Activated naive CD8-positive, alpha-beta T cell treated with anti-CD3 and anti-CD28 coated beads, Interleukin-2, amount 10 ng/mL, durations not matched to agents 7 days and 5 days (primary cell): ENCODE measurements around the gene AHCYL1. TPM values are rescaled to one million over a fixed set of nuclear protein-coding genes. Genes with fewer than 3 reads are reported as not detected.
"Not testable (repeated sequence)": the region's sequence is repeated elsewhere in the genome, so short reads cannot be mapped to it uniquely, and the experiment has no call there.

ENCODE experiments used
- ATAC-seq: fragments of 150-1000 bp; cut with Tn5 transposase; one replicate; pipeline ENCODE4 v1.10.0; 2021; ENCODE audit warnings: low read depth, moderate library complexity
- POLR2A ChIA-PET: fragments of 350-600 bp; sonication (Branson Sonifier 250); formaldehyde crosslinking; loops from one replicate; lab custom pipeline; 2021; ENCODE audit warnings: antibody characterized with exemption; lab: Charles Lee
- DNase-seq: peaks from one replicate; pipeline ENCODE4 v3.0.0; 2021
- H3K27ac Mint-ChIP-seq: one replicate; pipeline ENCODE4 v1.8.0; 2022; ENCODE audit warnings: mild to moderate bottlenecking, mixed read lengths
- H3K27me3 Mint-ChIP-seq: one replicate; pipeline ENCODE4 v1.8.0; 2022; ENCODE audit warnings: mild to moderate bottlenecking, moderate library complexity, mixed read lengths
- H3K36me3 Mint-ChIP-seq: one replicate; pipeline ENCODE4 v1.8.0; 2021; ENCODE audit warnings: mild to moderate bottlenecking, mixed read lengths
- H3K4me1 Mint-ChIP-seq: one replicate; pipeline ENCODE4 v1.8.0; 2021; ENCODE audit warnings: mixed read lengths
- H3K4me3 Mint-ChIP-seq: one replicate; pipeline ENCODE4 v1.8.0; 2022; ENCODE audit warnings: mild to moderate bottlenecking, moderate library complexity, mixed read lengths
- H3K9me3 Mint-ChIP-seq: one replicate; pipeline ENCODE4 v1.8.0; 2021; ENCODE audit warnings: mixed read lengths
- total RNA-seq, 2 experiments: library from RNA; stranded (reverse); gene quantifications; one replicate each; pipeline ENCODE4 v1.2.3, GENCODE V29; 2021

The AHCYL1 gene
- total RNA-seq, 2 experiments from 2014 or later = 53.6 to 55.4 TPM

- no peak overlapping the region for H3K27ac Mint-ChIP-seq
- H3K27me3 Mint-ChIP-seq = no peaks in the 10 kb centered on the region
Measured at GRCh38 chr1:110012100-110012780, 27.7 kb downstream of the AHCYL1 start.

GRCh38 chr1:110017792-110018191, 33.2 kb downstream of the AHCYL1 start:
- ATAC-seq = no peak
- H3K4me1 Mint-ChIP-seq = no peaks in the 10 kb centered on the region
- DNase-seq = no peak
- H3K27ac Mint-ChIP-seq = no peak overlapping the region
- H3K9me3 Mint-ChIP-seq = no peaks in the 10 kb centered on the region
- no peaks in the 10 kb centered on the region for H3K27me3 Mint-ChIP-seq
- POLR2A ChIA-PET = no interaction called here
- peaks cover 33% of the 10 kb centered on the region for H3K36me3 Mint-ChIP-seq
- no peak overlapping the region for H3K4me3 Mint-ChIP-seq

More at GRCh38 chr1:110012100-110012780, 27.7 kb downstream of the AHCYL1 start:
- no peak overlapping the region for H3K4me3 Mint-ChIP-seq
- peaks cover 29% of the 10 kb centered on the region for H3K36me3 Mint-ChIP-seq
- H3K9me3 Mint-ChIP-seq = no peaks in the 10 kb centered on the region
- DNase-seq (no peak), ATAC-seq (no peak)
- POLR2A ChIA-PET = interaction anchor here (1.2 kb wide), 1 partner anchor 28 kb away, joined by 3 read pairs; no protein-coding TSS in a partner anchor
- H3K4me1 Mint-ChIP-seq = peaks cover 5% of the 10 kb centered on the region

- Mint-ChIP-seq H3K9me3 (no peaks in the 10 kb centered on the region), H3K4me3 (no peak overlapping the region), H3K27ac (no peak overlapping the region), H3K4me1 (no peaks in the 10 kb centered on the region), H3K27me3 (no peaks in the 10 kb centered on the region), H3K36me3 (peaks cover 36% of the 10 kb centered on the region)
- POLR2A ChIA-PET = no interaction called here
- ATAC-seq (no peak), DNase-seq (no peak)
Measured at GRCh38 chr1:110018396-110018795, 33.8 kb downstream of the AHCYL1 start.

- H3K27me3 Mint-ChIP-seq = no peaks in the 10 kb centered on the region
- H3K4me1 Mint-ChIP-seq = no peaks in the 10 kb centered on the region
- H3K27ac Mint-ChIP-seq = no peak overlapping the region
- POLR2A ChIA-PET = no interaction called here
- H3K9me3 Mint-ChIP-seq = no peaks in the 10 kb centered on the region
- H3K4me3 Mint-ChIP-seq = no peak overlapping the region
- ATAC-seq (no peak), DNase-seq (no peak)
- peaks cover 36% of the 10 kb centered on the region for H3K36me3 Mint-ChIP-seq
Measured at GRCh38 chr1:110019770-110020169, 35.2 kb downstream of the AHCYL1 start.

GRCh38 chr1:110021285-110021684, 36.7 kb downstream of the AHCYL1 start:
- POLR2A ChIA-PET = no interaction called here
- peaks cover 35% of the 10 kb centered on the region for H3K36me3 Mint-ChIP-seq
- no peak overlapping the region for H3K4me3 Mint-ChIP-seq
- H3K27ac Mint-ChIP-seq = no peak overlapping the region
- DNase-seq (no peak), ATAC-seq (no peak)
- H3K4me1 Mint-ChIP-seq = no peaks in the 10 kb centered on the region
- no peaks in the 10 kb centered on the region for H3K9me3 Mint-ChIP-seq
- H3K27me3 Mint-ChIP-seq = no peaks in the 10 kb centered on the region

- Mint-ChIP-seq H3K36me3 (peaks cover 23% of the 10 kb centered on the region), H3K27ac (no peak overlapping the region), H3K27me3 (no peaks in the 10 kb centered on the region), H3K4me3 (no peak overlapping the region), H3K9me3 (no peaks in the 10 kb centered on the region), H3K4me1 (no peaks in the 10 kb centered on the region)
- DNase-seq (no peak), ATAC-seq (no peak)
- POLR2A ChIA-PET = no interaction called here
Measured at GRCh38 chr1:110024613-110025012, 40.0 kb downstream of the AHCYL1 start.

- H3K9me3 Mint-ChIP-seq, H3K27me3 Mint-ChIP-seq, H3K36me3 Mint-ChIP-seq, POLR2A ChIA-PET, ATAC-seq: not testable (repeated sequence)
- Mint-ChIP-seq H3K4me3 (peak overlapping the region; percentile 82), H3K4me1 (peaks cover 34% of the 10 kb centered on the region), H3K27ac (peak overlapping the region; percentile 95)
- peak; percentile 47 for DNase-seq
Measured at GRCh38 chr1:110030687-110031086, 46.1 kb downstream of the AHCYL1 start.

- H3K9me3 Mint-ChIP-seq = peaks cover 2% of the 10 kb centered on the region
- H3K36me3 Mint-ChIP-seq = peaks cover 2% of the 10 kb centered on the region
- H3K27me3 Mint-ChIP-seq = no peaks in the 10 kb centered on the region
- no peak overlapping the region for H3K4me3 Mint-ChIP-seq
- peak overlapping the region; percentile 18 for H3K27ac Mint-ChIP-seq
- H3K4me1 Mint-ChIP-seq = peaks cover 39% of the 10 kb centered on the region
- DNase-seq (no peak), ATAC-seq (no peak)
- POLR2A ChIA-PET = no interaction called here
Measured at GRCh38 chr1:110032327-110032726, 47.8 kb downstream of the AHCYL1 start.

GRCh38 chr1:110033421-110033820, 48.9 kb downstream of the AHCYL1 start:
- Mint-ChIP-seq H3K4me1 (peaks cover 39% of the 10 kb centered on the region), H3K36me3 (peaks cover 2% of the 10 kb centered on the region), H3K27ac (peak overlapping the region; percentile 83), H3K27me3 (no peaks in the 10 kb centered on the region), H3K9me3 (peaks cover 2% of the 10 kb centered on the region), H3K4me3 (peak overlapping the region; percentile 14)
- ATAC-seq = no peak
- POLR2A ChIA-PET = no interaction called here
- DNase-seq = no peak

GRCh38 chr1:110034040-110034450, 49.5 kb downstream of the AHCYL1 start:
- ATAC-seq (no peak), DNase-seq (no peak)
- H3K36me3 Mint-ChIP-seq = peaks cover 2% of the 10 kb centered on the region
- H3K4me3 Mint-ChIP-seq = peak overlapping the region; percentile 94
- H3K27me3 Mint-ChIP-seq = no peaks in the 10 kb centered on the region
- peaks cover 2% of the 10 kb centered on the region for H3K9me3 Mint-ChIP-seq
- POLR2A ChIA-PET = interaction anchor here (0.8 to 1.7 kb wide), 10 partner anchors 10 to 609 kb away, joined by 3 to 20 read pairs (median 4); partner anchors contain the start of genes AHCYL1 and RBM15
- peak overlapping the region; percentile 83 for H3K27ac Mint-ChIP-seq
- peaks cover 39% of the 10 kb centered on the region for H3K4me1 Mint-ChIP-seq

GRCh38 chr1:110034451-110035235, 50.1 kb downstream of the AHCYL1 start, which contains the start of gene STRIP1:
Gene STRIP1, plus strand, starts transcription at chr1:110034624. Its CDS starts 14 bp downstream, at chr1:110034638.
- ATAC-seq (peak; percentile 90), DNase-seq (peak; percentile 88)
- H3K36me3 Mint-ChIP-seq = peaks cover 5% of the 10 kb centered on the region
- H3K4me3 Mint-ChIP-seq = peak within 1 kb of the TSS; percentile 94
- peak within 1 kb of the TSS; percentile 83 for H3K27ac Mint-ChIP-seq
- H3K9me3 Mint-ChIP-seq = peaks cover 2% of the 10 kb centered on the region
- POLR2A ChIA-PET = interaction anchor here (0.6 to 1.7 kb wide), 13 partner anchors 10 to 609 kb away, joined by 3 to 20 read pairs (median 4); partner anchors contain the start of genes AHCYL1 and RBM15
- H3K27me3 Mint-ChIP-seq = no peaks in the 10 kb centered on the region
- peaks cover 39% of the 10 kb centered on the region for H3K4me1 Mint-ChIP-seq

- Mint-ChIP-seq H3K4me3 (peak overlapping the region; percentile 94), H3K9me3 (peaks cover 2% of the 10 kb centered on the region), H3K27me3 (no peaks in the 10 kb centered on the region), H3K36me3 (peaks cover 7% of the 10 kb centered on the region), H3K27ac (peak overlapping the region; percentile 79), H3K4me1 (peaks cover 39% of the 10 kb centered on the region)
- POLR2A ChIA-PET = interaction anchor here (0.8 to 1.7 kb wide), 5 partner anchors 9 to 304 kb away, joined by 3 to 20 read pairs (median 4); partner anchors contain the start of genes AHCYL1 and RBM15
- ATAC-seq (no peak), DNase-seq (no peak)
Measured at GRCh38 chr1:110035236-110035752, 50.7 kb downstream of the AHCYL1 start.

GRCh38 chr1:110038271-110038670, 53.7 kb downstream of the AHCYL1 start:
- H3K9me3 Mint-ChIP-seq = peaks cover 2% of the 10 kb centered on the region
- H3K4me1 Mint-ChIP-seq = peaks cover 21% of the 10 kb centered on the region
- DNase-seq (no peak), ATAC-seq (no peak)
- POLR2A ChIA-PET = no interaction called here
- no peaks in the 10 kb centered on the region for H3K27me3 Mint-ChIP-seq
- peaks cover 7% of the 10 kb centered on the region for H3K36me3 Mint-ChIP-seq
- H3K4me3 Mint-ChIP-seq = no peak overlapping the region
- no peak overlapping the region for H3K27ac Mint-ChIP-seq
